GM21619 (cell line): ENCODE data around the gene TUBG2.

Experiments used
- ATAC-seq: cut with Tn5 transposase; IDR thresholded peaks from one replicate; pipeline ENCODE4 v1.9.1; 2021; ENCODE audit not compliant: unreplicated experiment

TUBG2 gene

GRCh38 chr17:42695500-42695899 lies 36.4 kb downstream of the TUBG2 start:
- no peak for ATAC-seq

GRCh38 chr17:42697108-42697811 lies 38.2 kb downstream of the TUBG2 start:
- ATAC-seq: no peak

GRCh38 chr17:42698736-42699414 lies 39.8 kb downstream of the TUBG2 start:
- ATAC-seq: no peak

- no peak for ATAC-seq
These were observed 40.3 kb downstream of the TUBG2 start for GRCh38 chr17:42699415-42699740.

- no peak for ATAC-seq
These were observed 41.7 kb downstream of the TUBG2 start for GRCh38 chr17:42700586-42701289.

- no peak for ATAC-seq
These were observed 43.4 kb downstream of the TUBG2 start for GRCh38 chr17:42702446-42702845.

- no peak for ATAC-seq
These were observed 45.4 kb downstream of the TUBG2 start for GRCh38 chr17:42704490-42704836.

- peak; percentile 75 for ATAC-seq
These were observed 45.9 kb downstream of the TUBG2 start for GRCh38 chr17:42704837-42705494.

- ATAC-seq: no peak
These were observed 47.6 kb downstream of the TUBG2 start for GRCh38 chr17:42706732-42707131.

- ATAC-seq: no peak
These were observed 49.5 kb downstream of the TUBG2 start for GRCh38 chr17:42708588-42708987.

- no peak for ATAC-seq
These were observed 50.5 kb downstream of the TUBG2 start for GRCh38 chr17:42709561-42709960.
